GM12801 (cell line): ENCODE measurements around the gene CCBE1.

Experiments
- CTCF ChIP-seq: IDR thresholded peaks from one replicate; pipeline ENCODE4 v1.5.1; 2011; ENCODE audit warnings: control low read depth; ENCODE audit not compliant: insufficient read length; ENCODE audit errors: extremely low read depth

Gene CCBE1

GRCh38 chr18:59639136-59639535 is 58.1 kb downstream of the CCBE1 start:
- TF ChIP-seq CTCF: no peak

GRCh38 chr18:59633961-59634485 is 63.2 kb downstream of the CCBE1 start:
- no peak for TF ChIP-seq CTCF

- no peak for TF ChIP-seq CTCF
These were observed 63.9 kb downstream of the CCBE1 start for GRCh38 chr18:59633317-59633716.

GRCh38 chr18:59631583-59632181 is 65.5 kb downstream of the CCBE1 start:
- no peak for TF ChIP-seq CTCF

GRCh38 chr18:59629894-59630293 is 67.3 kb downstream of the CCBE1 start:
- no peak for TF ChIP-seq CTCF

DNA sequence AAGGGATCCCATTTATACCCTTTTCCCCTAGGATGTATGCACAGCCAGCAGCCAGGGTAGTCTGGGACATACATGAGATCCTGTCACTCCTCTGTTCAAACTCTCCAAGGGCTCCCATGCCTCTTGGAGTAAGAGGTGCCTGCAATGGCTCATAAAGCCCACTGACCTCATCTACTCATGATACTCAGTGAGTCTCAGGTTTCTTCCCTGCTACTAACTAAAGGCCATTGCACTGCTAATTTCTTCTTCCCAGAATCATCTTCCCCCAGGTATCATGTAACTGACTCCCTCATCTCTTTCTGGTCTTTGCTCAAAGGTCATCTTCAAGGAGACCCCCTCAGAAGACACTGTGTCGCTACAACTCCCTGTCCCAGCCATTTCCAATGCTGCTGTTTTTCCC is 68.2 kb downstream of the CCBE1 start:
- no peak for TF ChIP-seq CTCF

GRCh38 chr18:59627414-59627813 is 69.8 kb downstream of the CCBE1 start:
- TF ChIP-seq CTCF: no peak
